Measurements from ENCODE around the gene PPP1R13B.
A peak's percentile ranks its signal among the peaks of the same experiment; 100 is the strongest.

Gene PPP1R13B

DNA sequence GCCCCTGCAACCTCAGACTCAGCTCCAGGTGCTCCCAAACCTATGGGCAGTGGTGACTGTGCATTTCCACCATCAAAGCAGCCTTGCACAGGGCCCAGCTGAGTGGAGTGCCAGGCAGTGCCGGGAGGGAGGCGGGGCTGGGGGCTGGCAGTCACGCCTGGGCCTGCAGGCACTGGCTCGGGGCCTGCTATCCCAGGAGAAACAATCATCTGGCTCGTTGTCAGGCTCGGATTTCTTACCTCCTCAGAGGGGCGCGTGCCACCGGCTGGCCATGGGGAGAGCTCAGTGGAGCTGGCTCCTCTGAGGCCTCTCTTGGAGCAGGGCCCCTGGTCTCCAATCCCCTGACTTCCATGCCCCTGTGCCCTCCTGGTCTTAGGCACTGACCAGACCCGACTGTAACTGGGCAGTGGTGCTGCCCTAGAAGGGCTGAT lies 20.2 kb upstream of the PPP1R13B start:
- TF ChIP-seq, protein P1, sequence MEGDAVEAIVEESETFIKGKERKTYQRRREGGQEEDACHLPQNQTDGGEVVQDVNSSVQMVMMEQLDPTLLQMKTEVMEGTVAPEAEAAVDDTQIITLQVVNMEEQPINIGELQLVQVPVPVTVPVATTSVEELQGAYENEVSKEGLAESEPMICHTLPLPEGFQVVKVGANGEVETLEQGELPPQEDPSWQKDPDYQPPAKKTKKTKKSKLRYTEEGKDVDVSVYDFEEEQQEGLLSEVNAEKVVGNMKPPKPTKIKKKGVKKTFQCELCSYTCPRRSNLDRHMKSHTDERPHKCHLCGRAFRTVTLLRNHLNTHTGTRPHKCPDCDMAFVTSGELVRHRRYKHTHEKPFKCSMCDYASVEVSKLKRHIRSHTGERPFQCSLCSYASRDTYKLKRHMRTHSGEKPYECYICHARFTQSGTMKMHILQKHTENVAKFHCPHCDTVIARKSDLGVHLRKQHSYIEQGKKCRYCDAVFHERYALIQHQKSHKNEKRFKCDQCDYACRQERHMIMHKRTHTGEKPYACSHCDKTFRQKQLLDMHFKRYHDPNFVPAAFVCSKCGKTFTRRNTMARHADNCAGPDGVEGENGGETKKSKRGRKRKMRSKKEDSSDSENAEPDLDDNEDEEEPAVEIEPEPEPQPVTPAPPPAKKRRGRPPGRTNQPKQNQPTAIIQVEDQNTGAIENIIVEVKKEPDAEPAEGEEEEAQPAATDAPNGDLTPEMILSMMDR (IDR thresholded peaks at IDR 0.05; ENCODE audit: low read depth, low read length) = no peak
- no peak overlapping the region for H3K4me3 ChIP-seq (replicated peaks in 1 of 2; ENCODE audit: low read depth in 2 of 2, low read length in 2 of 2)
- DNase-seq (ENCODE audit: low read depth in 2 of 2) = peak in 1 of 2 donors; percentile 36

DNA sequence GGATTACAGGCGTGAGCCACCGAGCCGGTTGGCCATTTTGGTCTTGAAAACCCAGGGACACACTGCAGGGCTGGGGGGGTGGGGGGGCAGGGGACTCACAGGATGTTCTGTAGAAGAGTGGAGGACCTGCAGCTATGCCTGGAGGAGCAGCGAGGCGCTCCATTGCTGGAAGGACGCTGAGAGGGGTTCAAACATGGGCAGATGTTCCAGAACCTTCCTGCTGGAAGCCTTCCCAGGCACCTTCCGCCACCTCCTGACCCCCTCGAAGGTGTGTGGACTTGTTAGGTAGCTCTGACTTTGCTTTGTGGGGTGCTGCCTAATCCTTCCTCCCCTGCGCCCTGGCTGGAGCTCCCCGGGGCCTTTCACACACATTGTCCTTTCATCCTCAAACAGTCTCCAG lies 19.6 kb upstream of the PPP1R13B start:
- DNase-seq (ENCODE audit: low read depth in 2 of 2) = no peak
- no peak overlapping the region for H3K4me3 ChIP-seq (replicated peaks in 1 of 2; ENCODE audit: low read depth in 2 of 2, low read length in 2 of 2)
- TF ChIP-seq, protein P1 (IDR thresholded peaks at IDR 0.05; ENCODE audit: low read depth, low read length) = no peak

GRCh38 chr14:103863245-103863644 lies 15.9 kb upstream of the PPP1R13B start:
- H3K4me3 ChIP-seq (replicated peaks in 1 of 2; ENCODE audit: low read depth in 2 of 2, low read length in 2 of 2) = no peak overlapping the region
- TF ChIP-seq, protein P1 (IDR thresholded peaks at IDR 0.05; ENCODE audit: low read depth, low read length) = no peak
- DNase-seq (ENCODE audit: low read depth in 2 of 2) = no peak

GRCh38 chr14:103862393-103862782 lies 15.0 kb upstream of the PPP1R13B start:
- peak in 1 of 2 donors; percentile 31 for DNase-seq (ENCODE audit: low read depth in 2 of 2)
- no peak overlapping the region for H3K4me3 ChIP-seq (replicated peaks in 1 of 2; ENCODE audit: low read depth in 2 of 2, low read length in 2 of 2)
- TF ChIP-seq, protein P1 (IDR thresholded peaks at IDR 0.05; ENCODE audit: low read depth, low read length) = no peak

DNA sequence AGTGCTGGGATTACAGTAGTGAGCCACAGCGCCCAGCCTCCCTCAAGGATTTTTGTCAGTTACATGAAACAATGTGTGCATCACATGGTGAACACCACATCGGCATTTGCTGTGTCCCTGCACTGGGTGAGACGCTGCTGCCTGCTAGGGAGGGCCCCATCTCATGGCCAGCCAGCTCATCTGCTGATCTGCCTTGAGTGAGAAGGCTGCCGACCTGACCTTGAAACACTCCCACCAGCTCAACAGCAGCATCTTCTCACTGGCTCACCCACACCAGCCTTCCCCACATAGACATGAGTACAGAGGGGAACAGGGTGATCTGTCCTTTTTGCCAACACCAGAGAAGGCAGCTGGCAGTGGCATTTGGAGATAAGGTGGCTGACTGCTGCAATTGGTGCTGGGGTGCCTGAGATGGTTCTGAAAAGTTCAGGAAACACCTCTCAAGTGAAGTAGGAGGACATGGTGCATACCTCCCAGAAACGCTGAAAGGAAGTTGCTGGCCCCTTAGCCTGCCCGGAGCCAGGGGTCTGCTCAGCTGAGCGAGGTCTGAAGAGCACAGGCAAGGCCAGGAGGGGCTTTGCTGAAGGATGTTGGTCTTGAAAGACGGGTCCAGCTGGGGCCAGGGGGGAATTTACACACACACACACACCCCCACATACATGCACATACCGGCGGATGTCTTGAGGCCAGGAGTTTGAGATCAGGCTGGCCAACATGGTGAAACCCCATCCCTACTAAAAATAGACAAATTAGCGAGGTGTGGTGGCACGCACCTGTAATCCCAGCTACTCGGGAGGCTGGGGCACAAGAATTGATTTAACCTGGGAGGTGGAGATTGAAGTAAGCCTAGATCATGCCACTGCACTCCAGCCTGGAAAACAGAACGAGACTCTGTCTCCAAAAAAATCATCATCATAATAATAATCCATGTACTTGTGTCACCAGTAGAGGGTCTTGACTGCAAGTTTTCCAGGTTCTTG lies 14.3 kb upstream of the PPP1R13B start:
- TF ChIP-seq, protein P1 (IDR thresholded peaks at IDR 0.05; ENCODE audit: low read depth, low read length) = no peak
- DNase-seq (ENCODE audit: low read depth in 2 of 2) = no peak
- no peak overlapping the region for H3K4me3 ChIP-seq (replicated peaks in 1 of 2; ENCODE audit: low read depth in 2 of 2, low read length in 2 of 2)

GRCh38 chr14:103859416-103860202 lies 12.2 kb upstream of the PPP1R13B start:
- no peak for DNase-seq (ENCODE audit: low read depth in 2 of 2)
- H3K4me3 ChIP-seq (replicated peaks in 1 of 2; ENCODE audit: low read depth in 2 of 2, low read length in 2 of 2) = no peak overlapping the region
- TF ChIP-seq, protein P1 (IDR thresholded peaks at IDR 0.05; ENCODE audit: low read depth, low read length) = no peak
